ENCODE data around the gene GMPR2.

- TF ChIP-seq POLR2A (IDR thresholded peaks at IDR 0.05) (no peak), CTCF (IDR thresholded peaks at IDR 0.05) (no peak)
Measured at GRCh38 chr14:24251880-24252288, 19.2 kb downstream of the GMPR2 start.
